Uterus (tissue), 2 donors: ENCODE data around the gene WHRN.

Source experiments
- CTCF ChIP-seq, 4 experiments: fragments of 200-600 bp in 2 of 4; fragments of 450-650 bp in 2 of 4; sonication (generic) in 2 of 4; IDR thresholded peaks; one replicate each; pipeline ENCODE4 v1.5.1; 2016 to 2019; ENCODE audit warnings: antibody characterized with exemption in 4 of 4, mild to moderate bottlenecking in 2 of 4, moderate library complexity in 1 of 4
- POLR2A ChIP-seq, 2 donors: fragments of 450-650 bp; IDR thresholded peaks; one replicate each; pipeline ENCODE4 v1.6.1; 2016; ENCODE audit warnings: antibody characterized with exemption in 2 of 2, mild to moderate bottlenecking in 1 of 2, moderate library complexity in 1 of 2

GRCh38 chr9:114401344-114401743 is 103.9 kb downstream of the WHRN start:
- TF ChIP-seq CTCF (IDR thresholded peaks at IDR 0.05), result no peak
- no peak for TF ChIP-seq POLR2A (IDR thresholded peaks at IDR 0.05)
